K562 (cell line): ENCODE results near the gene ADCY4. TPM values are rescaled to one million over a fixed set of nuclear protein-coding genes. Genes with fewer than 3 reads are reported as not detected.

Experiments used
- ATAC-seq: fragments of 200-7000 bp; cut with Tn5 transposase; 3 replicates; pipeline ENCODE4 v1.9.1; 2020; ENCODE audit warnings: moderate library complexity
- BruUV-seq: library from RNA; stranded (reverse); fragments of 400-500 nt; replicated peaks from 2 replicates; lab custom pipeline; 2021; lab: Mats Ljungman, UMichigan
- CTCF ChIA-PET: fragments of 300-600 bp; formaldehyde crosslinking; extraction: SDS; loops from one replicate; lab custom pipeline; 2021; ENCODE audit warnings: low intra/inter-chr PET ratio; lab: Yijun Ruan, JAX
- POLR2A ChIA-PET: fragments of 300-600, 350-650 bp; sonication (Branson Sonifier 250); formaldehyde crosslinking; extraction: SDS; loops from one replicate; lab custom pipeline; 2021; ENCODE audit warnings: antibody characterized with exemption, inconsistent platforms; lab: Yijun Ruan, JAX
- DNase-seq, 4 experiments: peaks; one replicate each; pipeline versions ENCODE4 v3.0.0 to v3.0.0-alpha.2; 2011 to 2018; ENCODE audit warnings: low spot score in 3 of 4, mixed read lengths in 3 of 4; ENCODE audit errors: extremely low read depth in 1 of 4
- FAIRE-seq: peaks from 2 replicates; lab custom pipeline; 2011; peaks lifted over from hg19 to GRCh38; lab: Jason Lieb, UNC
- H2AFZ ChIP-seq: 2 replicates; pipeline ENCODE4 v1.6.0; 2011; ENCODE audit warnings: low read depth, low read length, control low read depth, inconsistent platforms
- H3K27ac ChIP-seq: fragments of 200-600 bp; 3 replicates; pipeline ENCODE4 v1.8.0; 2011; ENCODE audit warnings: low read depth, mild to moderate bottlenecking, control low read depth, inconsistent platforms, low read length, moderate library complexity, mixed read lengths; ENCODE audit errors: extremely low read depth
- H3K27me3 ChIP-seq, 2 experiments: fragments of 300-600 bp in 1 of 2; 2 replicates in 1 of 2; 3 replicates in 1 of 2; pipeline versions ENCODE4 v1.6.0 to v1.8.0; 2011; ENCODE audit warnings: inconsistent platforms in 2 of 2, low read length in 2 of 2, mild to moderate bottlenecking in 1 of 2, mixed read lengths in 1 of 2, moderate library complexity in 1 of 2; ENCODE audit not compliant: control insufficient read depth in 2 of 2, insufficient read depth in 2 of 2
- H3K36me3 ChIP-seq: fragments of 300-600 bp; 3 replicates; pipeline ENCODE4 v1.8.0; 2011; ENCODE audit warnings: mild to moderate bottlenecking, low read length, inconsistent platforms; ENCODE audit not compliant: control insufficient read depth, insufficient read depth
- H3K4me1 ChIP-seq, 2 experiments: fragments of 200-600 bp in 1 of 2; replicated peaks in 1 of 2; 2 replicates in 1 of 2; 3 replicates in 1 of 2; pipeline versions ENCODE4 v1.5.1 to v1.8.0; 2011; ENCODE audit warnings: inconsistent platforms in 2 of 2, low read length in 2 of 2, mild to moderate bottlenecking in 1 of 2, mixed read lengths in 1 of 2, moderate library complexity in 1 of 2; ENCODE audit not compliant: control insufficient read depth in 2 of 2, insufficient read depth in 2 of 2
- H3K4me2 ChIP-seq: 2 replicates; pipeline ENCODE4 v1.6.1; 2011; ENCODE audit warnings: low read length, control low read depth, inconsistent platforms, mixed read lengths; ENCODE audit not compliant: insufficient read depth
- H3K4me3 ChIP-seq: fragments of 200-600 bp; sonication (generic), shearing (Covaris generic); 2 replicates; pipeline ENCODE4 v1.5.1; 2016; ENCODE audit warnings: control low read depth, inconsistent platforms
- H3K79me2 ChIP-seq: fragments of 200-600 bp; 3 replicates; pipeline ENCODE4 v1.8.0; 2011; ENCODE audit warnings: low read length, inconsistent platforms; ENCODE audit not compliant: control insufficient read depth, insufficient read depth
- H3K9ac ChIP-seq, 2 experiments: 2 replicates each; pipeline versions ENCODE4 v1.6.0 to v1.6.1; 2011; ENCODE audit warnings: low read depth in 2 of 2, low read length in 2 of 2, control low read depth in 1 of 2, inconsistent platforms in 1 of 2, mild to moderate bottlenecking in 1 of 2, mixed read lengths in 1 of 2; ENCODE audit not compliant: insufficient read depth in 1 of 2
- H3K9me1 ChIP-seq: one replicate; pipeline ENCODE4 v1.6.0; 2011; ENCODE audit warnings: inconsistent platforms, mild to moderate bottlenecking, low read length, moderate library complexity; ENCODE audit not compliant: control insufficient read depth, insufficient read depth
- H3K9me3 ChIP-seq: replicated peaks from 2 replicates; pipeline ENCODE4 v1.5.1; 2011; ENCODE audit warnings: low read depth, low read length, inconsistent platforms; ENCODE audit not compliant: control insufficient read depth, insufficient read depth
- H4K20me1 ChIP-seq: replicated peaks from 2 replicates; pipeline ENCODE4 v1.6.1; 2011; ENCODE audit warnings: low read length, inconsistent platforms, mixed read lengths; ENCODE audit not compliant: control insufficient read depth, insufficient read depth
- E2F4 ChIP-seq: sonication (generic); formaldehyde crosslinking; IDR thresholded peaks from 2 replicates; pipeline ENCODE4 v1.8.0; 2022; ENCODE audit warnings: mild to moderate bottlenecking, low read depth, missing genetic modification reagents
- POU5F1 ChIP-seq: fragments of 150-350 bp; IDR thresholded peaks from 2 replicates; pipeline ENCODE4 v1.6.1; 2014; ENCODE audit warnings: borderline replicate concordance, low read length, low read depth, mild to moderate bottlenecking; ENCODE audit not compliant: partially characterized antibody
- RFX5 ChIP-seq: IDR thresholded peaks from 2 replicates; pipeline ENCODE4 v1.6.1; 2011; ENCODE audit warnings: low read depth, mild to moderate bottlenecking, improper control_type of control experiment, low read length
- USF1 ChIP-seq: sonication (generic); formaldehyde crosslinking; IDR thresholded peaks from 2 replicates; pipeline ENCODE4 v1.9.0; 2022; ENCODE audit warnings: mild to moderate bottlenecking, missing genetic modification reagents
- XRCC4 ChIP-seq: IDR thresholded peaks from one replicate; pipeline ENCODE4 v1.6.1; 2011; ENCODE audit not compliant: insufficient read depth, insufficient read length; ENCODE audit errors: extremely low read depth
- WGBS: fragments of 100-300 bp; shearing (Covaris generic); methylation state at CpG from one replicate; pipeline ENCODE4 v1.1.6; 2016; ENCODE audit warnings: low coverage, mixed read lengths; ENCODE audit not compliant: insufficient coverage; ENCODE audit errors: missing lambda C conversion rate; 5-methylcytosine and 5-hydroxymethylcytosine counted together
- in situ Hi-C: fragments of 300-500 bp; cut with MboI; formaldehyde crosslinking; loops from 4 replicates; pipeline ENCODE4 v1.15.0; 2018; ENCODE audit warnings: inconsistent platforms, mixed read lengths
- intact Hi-C: fragments of 100-400 bp; cut with micrococcal nuclease; formaldehyde crosslinking; loops from 2 replicates; pipeline ENCODE4 v1.14.2; 2022
- polyA plus RNA-seq, 8 experiments: library from polyadenylated mRNA; depleted of rRNA in 4 of 8; stranded (reverse) in 5 of 8; unstranded in 3 of 8; fragments of >200 nt; fragmentation: Nextera tagmentation in 2 of 8; fragmentation: Illumina TruSeq in 1 of 8; extraction: Ambion mirVana in 2 of 8; extraction: Trizol in 1 of 8; gene quantifications; 2 replicates each; pipeline versions ENCODE4 v1.2.1 to v1.2.3, GENCODE V29; 2011 to 2014; ENCODE audit warnings: inconsistent platforms in 1 of 8, missing spikeins in 1 of 8
- total RNA-seq, 7 experiments: library from RNA; depleted of rRNA in 6 of 7; stranded (reverse); fragments of >200 nt in 6 of 7; fragmentation: Illumina TruSeq in 2 of 7; extraction: Trizol in 2 of 7; gene quantifications; 2 replicates each; pipeline versions ENCODE4 v1.2.1 to v1.2.3, GENCODE V29; 2011 to 2021; ENCODE audit warnings: low replicate concordance in 1 of 7

Gene ADCY4
- total and polyA plus RNA-seq, 9 of the 15 experiments (the other 6 are each of a cell fraction or from before 2014, with no cell fraction given): 0.04 to 0.31 (median 0.15) TPM; not detected in 2

- FAIRE-seq: no peak
Observed at GRCh38 chr14:24283796-24284460, 50.9 kb downstream of the ADCY4 start.

More at GRCh38 chr14:24283796-24284460, 50.9 kb downstream of the ADCY4 start:
- Histone ChIP-seq H3K9me3 (no peaks in the 10 kb centered on the region), H3K4me1 (no peaks in the 10 kb centered on the region; a peak in 1 of 5 replicates), H3K4me2 (no peak overlapping the region), H3K27ac (no peak overlapping the region), H3K9me1 (no peaks in the 10 kb centered on the region)
- in situ Hi-C loops: no loop called here
- 49% methylated on average over 5 of the region's 5 CpGs for WGBS
- TF ChIP-seq USF1 (CRISPR knock-in tag) (no peak), RFX5 (no peak), XRCC4 (no peak), E2F4 (no peak), POU5F1 (no peak)
- TF ChIP-seq, all 486 proteins: peak for 0
- ChIA-PET CTCF (interaction anchor here (0.6 kb wide), 1 partner anchor 428 kb away, joined by 3 read pairs; no protein-coding TSS in a partner anchor), POLR2A (interaction anchor here (1.7 kb wide), 1 partner anchor 12 kb away, joined by 5 read pairs; no protein-coding TSS in a partner anchor)
- BruUV-seq: no TSS peak
- Histone ChIP-seq H3K27me3 (no peaks in the 10 kb centered on the region), H2AFZ (no peak overlapping the region), H3K79me2 (no peaks in the 10 kb centered on the region), H4K20me1 (no peaks in the 10 kb centered on the region), H3K9ac (no peak overlapping the region), H3K4me3 (no peak overlapping the region), H3K36me3 (no peaks in the 10 kb centered on the region)
- ATAC-seq (no peak; the same call in 2 of the 3 replicates), DNase-seq (no peak)
- intact Hi-C loops: no loop called here
